Astrocyte of the spinal cord (primary cell): ENCODE measurements around the gene DGUOK.
A peak's percentile ranks its signal among the peaks of the same experiment; 100 is the strongest.

Source experiments
- DNase-seq: peaks from one replicate; pipeline ENCODE4 v3.0.0; 2011; ENCODE audit warnings: low read depth, low spot score
- H3K4me3 ChIP-seq: 2 replicates; pipeline ENCODE4 v1.5.1; 2011; ENCODE audit warnings: low read depth, mild to moderate bottlenecking, low read length, moderate library complexity
- in situ Hi-C: cut with HindIII; loops from 2 replicates; pipeline ENCODE4 v1.10.0; 2017; ENCODE audit warnings: low sequenced_read_pairs
- TF ChIP-seq, protein P1 (sequence below): IDR thresholded peaks from 2 replicates; pipeline ENCODE4 v1.5.1; 2012; ENCODE audit warnings: low read depth, mild to moderate bottlenecking, low read length, inconsistent platforms

DGUOK gene

DNA sequence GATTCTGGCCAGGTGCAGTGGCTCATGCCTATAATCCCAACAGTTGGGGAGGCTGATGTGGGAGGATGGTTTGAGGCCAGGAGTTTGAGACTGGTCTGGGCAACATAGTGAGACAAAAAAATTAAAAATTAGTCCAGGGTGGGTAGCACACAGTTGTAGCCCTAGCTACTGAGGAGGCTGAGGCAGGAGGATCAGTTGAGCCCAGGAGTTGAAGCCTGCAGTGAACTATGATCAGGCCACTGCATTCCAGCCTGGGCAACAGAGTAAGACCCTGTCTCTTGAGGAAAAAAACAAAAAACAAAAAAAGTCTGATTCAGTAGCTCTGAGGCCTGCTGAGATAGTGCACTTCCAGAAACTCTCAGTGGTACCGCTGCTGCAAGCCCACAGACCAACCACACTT, 50.1 kb downstream of the DGUOK start:
- in situ Hi-C loops, result no loop called here

DNA sequence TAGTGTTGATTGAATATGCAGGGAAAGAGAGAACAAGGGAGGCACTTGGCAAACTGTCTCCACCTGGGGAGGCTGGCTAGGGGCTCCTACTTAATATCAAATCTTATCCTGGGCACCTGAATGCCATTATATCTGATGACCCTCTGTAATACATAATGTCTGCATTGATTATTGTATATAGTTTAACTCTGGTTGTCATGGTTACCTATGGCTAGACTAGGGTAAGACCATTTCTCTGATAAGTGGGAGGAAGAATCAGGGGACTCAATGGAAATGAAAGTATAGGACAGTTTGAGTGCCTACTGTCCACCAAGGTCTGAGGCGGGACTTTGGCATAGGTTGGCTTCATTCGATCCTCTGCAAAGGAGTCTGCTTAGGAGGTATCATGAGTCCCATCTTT, 50.8 kb downstream of the DGUOK start:
- in situ Hi-C loops, result no loop called here

More for the DNA sequence above, 50.1 kb downstream of the DGUOK start:
- TF ChIP-seq, protein P1, sequence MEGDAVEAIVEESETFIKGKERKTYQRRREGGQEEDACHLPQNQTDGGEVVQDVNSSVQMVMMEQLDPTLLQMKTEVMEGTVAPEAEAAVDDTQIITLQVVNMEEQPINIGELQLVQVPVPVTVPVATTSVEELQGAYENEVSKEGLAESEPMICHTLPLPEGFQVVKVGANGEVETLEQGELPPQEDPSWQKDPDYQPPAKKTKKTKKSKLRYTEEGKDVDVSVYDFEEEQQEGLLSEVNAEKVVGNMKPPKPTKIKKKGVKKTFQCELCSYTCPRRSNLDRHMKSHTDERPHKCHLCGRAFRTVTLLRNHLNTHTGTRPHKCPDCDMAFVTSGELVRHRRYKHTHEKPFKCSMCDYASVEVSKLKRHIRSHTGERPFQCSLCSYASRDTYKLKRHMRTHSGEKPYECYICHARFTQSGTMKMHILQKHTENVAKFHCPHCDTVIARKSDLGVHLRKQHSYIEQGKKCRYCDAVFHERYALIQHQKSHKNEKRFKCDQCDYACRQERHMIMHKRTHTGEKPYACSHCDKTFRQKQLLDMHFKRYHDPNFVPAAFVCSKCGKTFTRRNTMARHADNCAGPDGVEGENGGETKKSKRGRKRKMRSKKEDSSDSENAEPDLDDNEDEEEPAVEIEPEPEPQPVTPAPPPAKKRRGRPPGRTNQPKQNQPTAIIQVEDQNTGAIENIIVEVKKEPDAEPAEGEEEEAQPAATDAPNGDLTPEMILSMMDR, result no peak
- no peak overlapping the region for H3K4me3 ChIP-seq
- DNase-seq, result no peak

DNA sequence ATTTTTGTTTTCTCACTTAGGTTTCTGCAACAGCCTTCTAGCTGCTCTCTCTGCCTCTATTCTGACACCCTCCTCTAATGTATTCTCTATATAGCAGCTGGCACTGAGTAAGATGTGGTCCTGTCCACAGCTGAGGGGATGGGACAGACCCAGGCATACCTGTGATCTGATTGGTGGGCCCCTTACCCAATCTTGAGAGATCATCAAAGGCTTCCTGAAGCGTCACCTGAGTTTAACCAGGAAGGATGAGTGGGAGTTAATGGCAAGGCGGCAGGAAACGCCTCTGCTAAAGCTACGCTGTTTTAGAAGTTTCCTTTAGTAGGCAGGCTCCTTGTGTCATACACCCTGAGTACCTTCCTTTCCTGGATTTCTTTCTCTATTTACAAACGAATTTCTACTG, 52.3 kb downstream of the DGUOK start:
- in situ Hi-C loops, result no loop called here

More for the DNA sequence above, 50.8 kb downstream of the DGUOK start:
- DNase-seq, result no peak
- H3K4me3 ChIP-seq, result no peak overlapping the region
- TF ChIP-seq, protein P1, result no peak

DNA sequence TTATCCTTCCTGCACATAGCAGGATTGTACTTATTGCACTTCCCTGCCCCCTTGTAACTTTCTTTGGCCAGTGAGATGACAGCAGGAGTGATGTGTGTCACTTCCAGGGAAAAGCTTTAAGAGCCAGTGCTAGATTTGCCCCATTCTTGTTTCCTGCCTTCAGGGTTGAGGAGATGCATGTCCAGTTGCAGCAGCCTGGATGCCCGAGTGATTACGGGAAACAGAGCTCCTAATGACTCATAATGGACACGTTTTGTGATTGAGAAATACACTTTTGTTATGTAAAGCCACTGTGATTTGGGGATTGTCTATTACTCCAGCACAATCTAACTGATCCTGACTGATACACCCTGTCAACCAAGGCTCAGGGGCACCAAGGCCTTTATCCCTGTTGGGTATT, 53.0 kb downstream of the DGUOK start:
- no peak overlapping the region for H3K4me3 ChIP-seq
- DNase-seq, result peak; percentile 73
- in situ Hi-C loops, result no loop called here

More for the DNA sequence above, 52.3 kb downstream of the DGUOK start:
- DNase-seq, result no peak
- no peak overlapping the region for H3K4me3 ChIP-seq
- TF ChIP-seq, protein P1, result no peak

DNA sequence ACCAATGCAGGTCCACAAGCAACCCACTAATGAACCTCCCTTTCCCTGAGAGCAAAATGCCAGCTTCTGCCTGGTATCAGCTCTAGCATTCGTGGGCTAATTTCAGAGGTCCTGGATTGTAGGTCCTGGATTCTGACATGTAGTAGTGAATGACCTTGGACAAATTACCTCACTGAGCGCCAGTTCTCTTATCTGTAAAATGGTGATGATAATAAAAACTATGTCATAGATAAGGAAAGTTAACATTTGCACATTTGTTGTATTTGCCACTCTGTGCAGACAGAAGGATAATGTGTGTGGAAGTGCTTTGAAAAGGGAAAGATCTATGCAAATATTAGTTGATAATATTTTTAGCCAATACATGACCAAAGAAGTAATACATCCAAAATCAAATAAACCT, 53.9 kb downstream of the DGUOK start:
- DNase-seq, result no peak
- H3K4me3 ChIP-seq, result no peak overlapping the region
- TF ChIP-seq, protein P1, result no peak
- in situ Hi-C loops, result no loop called here

More for the DNA sequence above, 53.0 kb downstream of the DGUOK start:
- TF ChIP-seq, protein P1, result no peak

DNA sequence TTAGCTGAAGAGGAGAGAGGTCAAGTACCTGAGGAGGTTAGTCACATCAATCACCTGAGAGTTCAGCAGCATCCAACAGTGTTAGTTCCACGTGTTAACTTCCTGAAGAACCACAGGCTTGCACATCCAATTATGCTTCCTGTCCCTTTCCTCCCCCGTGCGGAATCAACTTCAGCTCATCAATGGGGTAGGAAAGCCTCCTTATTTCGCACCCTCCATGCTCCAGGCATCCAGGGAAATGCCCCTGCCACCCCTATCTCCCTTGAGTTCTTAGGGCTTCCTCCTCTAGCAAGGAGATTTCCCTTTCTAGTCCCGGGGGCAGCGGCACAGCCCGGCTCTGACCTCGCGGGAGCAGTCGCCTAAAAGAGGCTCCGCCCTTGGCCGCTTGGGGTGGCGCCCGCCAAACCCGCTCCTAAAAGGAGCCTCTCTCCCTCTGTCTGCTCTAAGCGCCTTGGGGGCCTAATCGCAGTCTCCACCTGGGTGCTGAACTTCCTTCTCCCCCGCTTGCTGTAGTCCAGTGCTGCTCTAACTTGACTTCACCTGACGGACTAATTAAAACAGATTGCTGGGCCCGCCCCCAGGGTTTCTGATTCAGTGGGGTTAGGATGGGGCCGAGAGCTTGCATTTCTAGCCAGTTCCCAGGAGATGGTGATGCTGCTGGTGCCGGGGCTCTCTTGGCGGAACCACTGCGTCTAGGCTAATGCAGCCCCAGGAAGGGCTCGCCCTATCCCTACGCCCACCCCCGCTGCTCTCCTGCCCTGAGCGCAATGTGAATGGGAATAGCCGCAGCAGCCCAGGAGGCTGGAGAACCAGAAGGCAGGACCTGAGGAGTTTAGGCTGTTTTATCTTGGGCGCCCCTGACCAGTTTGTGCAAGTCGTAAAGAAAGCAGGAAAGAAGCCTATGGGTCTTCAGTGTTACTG, 54.7 kb downstream of the DGUOK start:
- H3K4me3 ChIP-seq, result peak overlapping the region; percentile 26
- DNase-seq, result no peak
- in situ Hi-C loops, result no loop called here
- TF ChIP-seq, protein P1, result no peak
